ENCODE measurements around the gene DGUOK.

DGUOK gene

GRCh38 chr2:73956218-73956865 lies 29.7 kb downstream of the DGUOK start:
- DNase-seq, result no peak

GRCh38 chr2:73961274-73961673 lies 34.6 kb downstream of the DGUOK start:
- DNase-seq, result no peak

- DNase-seq, result no peak
Observed at GRCh38 chr2:73961823-73962615, 35.3 kb downstream of the DGUOK start.

- no peak for DNase-seq
Observed at GRCh38 chr2:73962798-73963197, 36.1 kb downstream of the DGUOK start.

GRCh38 chr2:73963385-73964120 lies 36.9 kb downstream of the DGUOK start:
- no peak for DNase-seq

- no peak for DNase-seq
Observed at GRCh38 chr2:73964223-73964622, 37.5 kb downstream of the DGUOK start.

GRCh38 chr2:73965053-73965452 lies 38.4 kb downstream of the DGUOK start:
- no peak for DNase-seq

- no peak for DNase-seq
Observed at GRCh38 chr2:73968357-73968937, 41.8 kb downstream of the DGUOK start.

GRCh38 chr2:73969356-73969755 lies 42.7 kb downstream of the DGUOK start:
- DNase-seq, result no peak

GRCh38 chr2:73970141-73970803 lies 43.6 kb downstream of the DGUOK start:
- no peak for DNase-seq

- DNase-seq, result no peak
Observed at GRCh38 chr2:73970850-73971471, 44.3 kb downstream of the DGUOK start.

- no peak for DNase-seq
Observed at GRCh38 chr2:73971722-73972121, 45.0 kb downstream of the DGUOK start.

- no peak for DNase-seq
Observed at GRCh38 chr2:73972846-73973245, 46.2 kb downstream of the DGUOK start.

- no peak for DNase-seq
Observed at GRCh38 chr2:73975731-73976130, 49.1 kb downstream of the DGUOK start.

- DNase-seq, result no peak
Observed at GRCh38 chr2:73976803-73977202, 50.1 kb downstream of the DGUOK start.

GRCh38 chr2:73977466-73977865 lies 50.8 kb downstream of the DGUOK start:
- DNase-seq, result no peak

GRCh38 chr2:73979021-73979420 lies 52.3 kb downstream of the DGUOK start:
- no peak for DNase-seq

- DNase-seq, result no peak
Observed at GRCh38 chr2:73979686-73980085, 53.0 kb downstream of the DGUOK start.

- DNase-seq, result no peak
Observed at GRCh38 chr2:73980566-73980965, 53.9 kb downstream of the DGUOK start.

- DNase-seq, result no peak
Observed at GRCh38 chr2:73981081-73982001, 54.7 kb downstream of the DGUOK start.

GRCh38 chr2:73982140-73982617 lies 55.5 kb downstream of the DGUOK start:
- no peak for DNase-seq

Measured in NCI-H524 treated with DMSO at 0.1 percent for 48 hours (cell line).